Thoracic aorta (tissue), 2 donors: ENCODE results near the gene CMTM4. TPM values are rescaled to one million over a fixed set of nuclear protein-coding genes. Genes with fewer than 3 reads are reported as not detected.

Experiments
- ATAC-seq: fragments of 150-250 bp; one replicate; pipeline ENCODE4 v1.8.0; 2017; ENCODE audit warnings: low read depth; ENCODE audit not compliant: insufficient number of reproducible peaks, low FRiP score
- DNase-seq: peaks from one replicate; pipeline ENCODE4 v3.0.0-alpha.2; 2020; ENCODE audit warnings: low spot score
- H3K27ac ChIP-seq, 2 donors: fragments of 200-600 bp; sonication (generic); 1 replicate in 1 of 2; 2 replicates in 1 of 2; pipeline ENCODE4 v1.5.1; 2016; ENCODE audit warnings: mild to moderate bottlenecking in 2 of 2, moderate library complexity in 2 of 2
- H3K27me3 ChIP-seq: fragments of 200-600 bp; sonication (generic); replicated peaks from 2 replicates; pipeline ENCODE4 v1.6.0; 2016; ENCODE audit warnings: mild to moderate bottlenecking; ENCODE audit not compliant: insufficient read depth
- H3K36me3 ChIP-seq: fragments of 200-600 bp; sonication (generic); one replicate; pipeline ENCODE4 v1.5.1; 2016
- H3K4me1 ChIP-seq, 2 donors: fragments of 200-600 bp; sonication (generic); 1 replicate in 1 of 2; 2 replicates in 1 of 2; pipeline versions ENCODE4 v1.5.1 to v1.6.0; 2016; ENCODE audit warnings: low read depth in 2 of 2, mild to moderate bottlenecking in 1 of 2; ENCODE audit not compliant: control insufficient read depth in 1 of 2
- H3K4me3 ChIP-seq: fragments of 200-600 bp; sonication (generic); 2 replicates; pipeline ENCODE4 v1.5.1; 2016; ENCODE audit warnings: mild to moderate bottlenecking
- H3K9me3 ChIP-seq: fragments of 200-600 bp; sonication (generic); 2 replicates; pipeline ENCODE4 v1.5.1; 2016
- total RNA-seq, 2 donors: library from RNA; depleted of rRNA; stranded (reverse); fragments of >200 nt; gene quantifications; one replicate each; pipeline versions ENCODE4 v1.1.0 to v1.2.3, GENCODE V29; 2016
- TF ChIP-seq, protein P1 (sequence below): fragments of 200-600 bp; sonication (generic); IDR thresholded peaks from one replicate; pipeline ENCODE4 v1.5.1; 2019; ENCODE audit warnings: antibody characterized with exemption

CMTM4 gene
- total RNA-seq = 10 to 100 TPM; 12.0 to 25.7 TPM

DNA sequence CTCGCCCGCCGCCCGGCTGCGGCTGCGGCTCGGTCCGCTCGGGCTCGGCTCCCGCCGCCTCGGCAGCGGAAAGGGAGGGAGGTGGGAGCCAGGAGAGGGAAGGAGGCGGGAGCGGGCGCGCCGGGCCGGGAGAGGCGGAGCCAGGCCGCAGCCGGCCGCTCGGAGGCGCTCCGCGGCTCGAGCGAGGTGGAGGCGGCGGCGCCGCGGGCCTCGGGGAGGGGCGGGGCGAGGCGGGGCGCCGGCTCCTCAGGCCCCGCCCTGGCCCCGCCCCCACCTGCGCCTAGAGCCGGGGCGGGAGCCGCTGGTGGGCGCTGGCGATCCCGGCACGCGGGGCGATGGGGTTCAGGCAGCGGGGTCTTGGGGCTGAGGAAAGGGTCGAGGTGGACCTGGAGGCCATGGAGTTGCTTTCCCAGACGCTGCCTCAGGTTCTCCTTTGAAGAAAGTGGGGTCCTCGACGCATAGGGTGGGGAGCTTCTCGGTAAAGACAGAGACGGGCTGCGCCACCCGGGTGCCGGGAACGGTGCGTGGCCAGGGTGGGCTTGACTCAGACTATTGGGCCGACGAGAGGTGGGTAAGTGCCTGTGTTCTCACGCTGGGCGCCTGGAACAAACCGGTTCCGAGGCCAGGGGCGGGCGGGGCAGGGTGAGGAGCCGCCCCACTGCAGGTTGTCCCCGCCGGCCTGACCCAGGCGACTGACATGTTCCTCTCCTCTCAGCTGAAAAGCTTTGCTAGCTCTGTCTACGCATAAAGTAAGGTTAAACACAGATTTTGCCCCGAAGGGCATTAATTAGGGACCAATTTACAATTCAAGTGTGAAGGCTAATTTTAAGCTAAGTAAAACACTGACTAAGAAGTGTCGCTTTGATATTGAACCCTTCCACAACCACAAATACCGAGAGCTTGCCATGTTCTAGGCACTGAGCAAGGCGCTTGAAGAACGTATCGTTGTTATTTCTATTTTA is at the start of gene CMTM4:
CMTM4 (minus strand) TSS at position 75 of the 962 bp plus-strand sequence. CDS start 218 bp downstream, outside the sequence.
- TF ChIP-seq, protein P1, sequence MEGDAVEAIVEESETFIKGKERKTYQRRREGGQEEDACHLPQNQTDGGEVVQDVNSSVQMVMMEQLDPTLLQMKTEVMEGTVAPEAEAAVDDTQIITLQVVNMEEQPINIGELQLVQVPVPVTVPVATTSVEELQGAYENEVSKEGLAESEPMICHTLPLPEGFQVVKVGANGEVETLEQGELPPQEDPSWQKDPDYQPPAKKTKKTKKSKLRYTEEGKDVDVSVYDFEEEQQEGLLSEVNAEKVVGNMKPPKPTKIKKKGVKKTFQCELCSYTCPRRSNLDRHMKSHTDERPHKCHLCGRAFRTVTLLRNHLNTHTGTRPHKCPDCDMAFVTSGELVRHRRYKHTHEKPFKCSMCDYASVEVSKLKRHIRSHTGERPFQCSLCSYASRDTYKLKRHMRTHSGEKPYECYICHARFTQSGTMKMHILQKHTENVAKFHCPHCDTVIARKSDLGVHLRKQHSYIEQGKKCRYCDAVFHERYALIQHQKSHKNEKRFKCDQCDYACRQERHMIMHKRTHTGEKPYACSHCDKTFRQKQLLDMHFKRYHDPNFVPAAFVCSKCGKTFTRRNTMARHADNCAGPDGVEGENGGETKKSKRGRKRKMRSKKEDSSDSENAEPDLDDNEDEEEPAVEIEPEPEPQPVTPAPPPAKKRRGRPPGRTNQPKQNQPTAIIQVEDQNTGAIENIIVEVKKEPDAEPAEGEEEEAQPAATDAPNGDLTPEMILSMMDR = no peak
- Histone ChIP-seq H3K27ac (peak within 1 kb of the TSS; percentile 25 to 50), H3K9me3 (no peaks in the 10 kb centered on the region), H3K4me1 (peaks cover 4 to 16% of the 10 kb centered on the region in 2 donors), H3K27me3 (no peaks in the 10 kb centered on the region), H3K36me3 (no peaks in the 10 kb centered on the region), H3K4me3 (peak within 1 kb of the TSS; percentile 91)
- ATAC-seq (peak; percentile 76), DNase-seq (peak; percentile 24)

DNA sequence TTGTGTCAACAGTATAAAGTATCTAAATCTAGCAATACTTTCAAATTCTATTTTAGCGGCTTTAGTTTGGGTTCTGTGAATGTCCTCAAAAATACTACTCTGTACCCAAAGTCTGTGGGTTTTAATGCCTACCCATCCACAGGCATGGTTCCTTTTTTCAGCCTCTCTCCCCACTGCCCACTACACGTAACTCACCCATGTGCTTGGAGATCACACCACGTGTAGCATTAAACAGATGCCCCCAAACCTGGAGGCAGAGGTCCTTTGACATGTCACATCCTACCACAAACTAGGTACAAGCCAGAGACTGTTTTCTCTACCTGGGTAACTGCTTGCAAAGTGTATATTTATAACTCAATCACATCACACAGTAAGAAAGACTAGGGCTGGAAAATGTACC is 49.5 kb upstream of the CMTM4 start:
- Histone ChIP-seq H3K9me3 (no peaks in the 10 kb centered on the region), H3K27me3 (no peaks in the 10 kb centered on the region), H3K4me1 (peaks cover 28 to 39% of the 10 kb centered on the region in 2 donors), H3K36me3 (peaks cover 10% of the 10 kb centered on the region), H3K4me3 (no peak overlapping the region), H3K27ac (no peak overlapping the region)
- DNase-seq = no peak
- ATAC-seq = no peak
- TF ChIP-seq, protein P1 = no peak

- Histone ChIP-seq H3K4me1 (peaks cover 22 to 31% of the 10 kb centered on the region in 2 donors), H3K27ac (peak overlapping the region; percentile 67 to 73), H3K27me3 (no peaks in the 10 kb centered on the region), H3K36me3 (peaks cover 18% of the 10 kb centered on the region), H3K9me3 (no peaks in the 10 kb centered on the region), H3K4me3 (no peak overlapping the region)
- TF ChIP-seq, protein P1 = no peak
- ATAC-seq (no peak), DNase-seq (no peak)
Observed at GRCh38 chr16:66741950-66742808, 45.6 kb upstream of the CMTM4 start.

GRCh38 chr16:66741169-66741900 is 44.8 kb upstream of the CMTM4 start:
- Histone ChIP-seq H3K4me1 (peaks cover 20 to 31% of the 10 kb centered on the region in 2 donors), H3K27me3 (no peaks in the 10 kb centered on the region), H3K27ac (peak overlapping the region; percentile 67 to 73), H3K4me3 (peak overlapping the region; percentile 8), H3K36me3 (peaks cover 20% of the 10 kb centered on the region), H3K9me3 (no peaks in the 10 kb centered on the region)
- DNase-seq = peak; percentile 83
- TF ChIP-seq, protein P1 = no peak
- ATAC-seq = peak; percentile 95
